Liver (tissue), 9 donors: Measurements from ENCODE around the gene MAP3K10. TPM values are rescaled to one million over a fixed set of nuclear protein-coding genes. Genes with fewer than 3 reads are reported as not detected.

ENCODE experiments used
- DNase-seq: peaks from one replicate; pipeline ENCODE4 v3.0.0-alpha.2; 2017; ENCODE audit warnings: low spot score
- H3K27ac ChIP-seq, 2 donors: one replicate each; pipeline ENCODE4 v1.7.0; 2013; ENCODE audit warnings: inconsistent platforms in 2 of 2, low read length in 2 of 2, control low read depth in 1 of 2, low read depth in 1 of 2, mild to moderate bottlenecking in 1 of 2
- H3K27me3 ChIP-seq, 4 donors: one replicate each; pipeline versions ENCODE4 v1.6.1 to v1.7.0; 2013; ENCODE audit warnings: low read length in 3 of 4, inconsistent platforms in 1 of 4, mild to moderate bottlenecking in 1 of 4, moderate library complexity in 1 of 4; ENCODE audit not compliant: control insufficient read depth in 4 of 4, insufficient read depth in 4 of 4
- H3K36me3 ChIP-seq, 4 donors: one replicate each; pipeline versions ENCODE4 v1.6.1 to v1.7.0; 2013; ENCODE audit warnings: low read length in 3 of 4, mild to moderate bottlenecking in 3 of 4, low read depth in 1 of 4, moderate library complexity in 1 of 4; ENCODE audit not compliant: control insufficient read depth in 4 of 4, insufficient read depth in 3 of 4
- H3K4me1 ChIP-seq, 4 donors: one replicate each; pipeline versions ENCODE4 v1.6.1 to v1.7.0; 2013; ENCODE audit warnings: low read length in 3 of 4, mild to moderate bottlenecking in 3 of 4, moderate library complexity in 1 of 4; ENCODE audit not compliant: control insufficient read depth in 4 of 4, insufficient read depth in 4 of 4
- H3K4me3 ChIP-seq, 3 donors: one replicate each; pipeline versions ENCODE4 v1.6.1 to v1.7.0; 2013; ENCODE audit warnings: low read length in 3 of 3, control low read depth in 1 of 3, low read depth in 1 of 3, mild to moderate bottlenecking in 1 of 3
- H3K9ac ChIP-seq, 2 donors: one replicate each; pipeline ENCODE4 v1.7.0; 2013; ENCODE audit warnings: low read length in 2 of 2, mild to moderate bottlenecking in 2 of 2, moderate library complexity in 2 of 2, control low read depth in 1 of 2, low read depth in 1 of 2
- H3K9me3 ChIP-seq, 4 donors: one replicate each; pipeline versions ENCODE4 v1.6.1 to v1.7.0; 2013; ENCODE audit warnings: low read length in 3 of 4; ENCODE audit not compliant: control insufficient read depth in 4 of 4
- EGR1 ChIP-seq, 2 donors: IDR thresholded peaks; 2 replicates each; pipeline ENCODE4 v1.6.1; 2016 to 2018; ENCODE audit warnings: antibody characterized with exemption in 2 of 2, low read depth in 2 of 2
- FOXA2 ChIP-seq: IDR thresholded peaks from 2 replicates; pipeline ENCODE4 v1.6.1; 2016; ENCODE audit warnings: antibody characterized with exemption
- GABPA ChIP-seq, 2 donors: IDR thresholded peaks in 1 of 2; conservative IDR thresholded peaks in 1 of 2; 2 replicates each; pipeline ENCODE4 v1.6.1; 2016; ENCODE audit warnings: antibody characterized with exemption in 2 of 2, mild to moderate bottlenecking in 1 of 2, moderate library complexity in 1 of 2
- HNF4A ChIP-seq, 2 donors: conservative IDR thresholded peaks; 2 replicates each; pipeline ENCODE4 v1.6.1; 2016; ENCODE audit warnings: antibody characterized with exemption in 2 of 2, mild to moderate bottlenecking in 2 of 2
- JUND ChIP-seq, 2 donors: IDR thresholded peaks; 2 replicates each; pipeline ENCODE4 v1.6.1; 2016; ENCODE audit warnings: antibody characterized with exemption in 2 of 2
- NR2F2 ChIP-seq: IDR thresholded peaks from 2 replicates; pipeline ENCODE4 v1.6.1; 2016; ENCODE audit warnings: antibody characterized with exemption
- RAD21 ChIP-seq, 2 donors: IDR thresholded peaks; 2 replicates each; pipeline ENCODE4 v1.6.1; 2016; ENCODE audit warnings: antibody characterized with exemption in 2 of 2, mild to moderate bottlenecking in 2 of 2
- TAF1 ChIP-seq: conservative IDR thresholded peaks from 2 replicates; pipeline ENCODE4 v1.6.1; 2016; ENCODE audit warnings: antibody characterized with exemption, mild to moderate bottlenecking
- YY1 ChIP-seq: IDR thresholded peaks from 2 replicates; pipeline ENCODE4 v1.6.1; 2016; ENCODE audit warnings: antibody characterized with exemption, mild to moderate bottlenecking
- WGBS: extraction: QIAGEN DNeasy Blood & Tissue Kit; methylation state at CpG from one replicate; pipeline ENCODE4 v1.1.7; 2013; 5-methylcytosine and 5-hydroxymethylcytosine counted together
- polyA plus RNA-seq, 2 donors: library from polyadenylated mRNA; stranded (reverse) in 1 of 2; unstranded in 1 of 2; fragments of 200-250 nt in 1 of 2; fragments of >200 nt in 1 of 2; fragmentation: Nextera tagmentation in 1 of 2; extraction: Ambion mirVana in 1 of 2; gene quantifications; one replicate each; pipeline versions ENCODE4 v1.2.1 to v1.2.3, GENCODE V29; 2013 to 2015
- total RNA-seq, 2 donors: library from RNA; depleted of rRNA; stranded (reverse); fragments of >200 nt; gene quantifications; one replicate each; pipeline ENCODE4 v1.2.3, GENCODE V29; 2014
- TF ChIP-seq, protein P1 (sequence below): IDR thresholded peaks from 2 replicates; pipeline ENCODE4 v1.6.1; 2016; ENCODE audit warnings: antibody characterized with exemption, mild to moderate bottlenecking
- TF ChIP-seq, protein P2 (sequence below): fragments of 150-350 bp; IDR thresholded peaks from 2 replicates; pipeline ENCODE4 v1.5.1; 2017; ENCODE audit warnings: improper control_type of control experiment, low read depth, low read length; ENCODE audit not compliant: missing input control
- TF ChIP-seq, protein P3 (sequence below): IDR thresholded peaks from 2 replicates; pipeline ENCODE4 v1.6.1; 2016; ENCODE audit warnings: antibody characterized with exemption
- TF ChIP-seq, protein P4 (sequence below): IDR thresholded peaks from 2 replicates; pipeline ENCODE4 v1.6.1; 2016; ENCODE audit warnings: antibody characterized with exemption
- TF ChIP-seq, protein P5 (sequence below): IDR thresholded peaks from 2 replicates; pipeline ENCODE4 v1.6.1; 2016; ENCODE audit warnings: antibody characterized with exemption
- donor health status: healthy.
- donor health status: healthy.
- donor health status: healthy.
- donor health status: healthy.
- donor health status: healthy.

MAP3K10 gene
- total and polyA plus RNA-seq, 4 donors, result 0.65 to 3.9 (median 2.1) TPM

DNA sequence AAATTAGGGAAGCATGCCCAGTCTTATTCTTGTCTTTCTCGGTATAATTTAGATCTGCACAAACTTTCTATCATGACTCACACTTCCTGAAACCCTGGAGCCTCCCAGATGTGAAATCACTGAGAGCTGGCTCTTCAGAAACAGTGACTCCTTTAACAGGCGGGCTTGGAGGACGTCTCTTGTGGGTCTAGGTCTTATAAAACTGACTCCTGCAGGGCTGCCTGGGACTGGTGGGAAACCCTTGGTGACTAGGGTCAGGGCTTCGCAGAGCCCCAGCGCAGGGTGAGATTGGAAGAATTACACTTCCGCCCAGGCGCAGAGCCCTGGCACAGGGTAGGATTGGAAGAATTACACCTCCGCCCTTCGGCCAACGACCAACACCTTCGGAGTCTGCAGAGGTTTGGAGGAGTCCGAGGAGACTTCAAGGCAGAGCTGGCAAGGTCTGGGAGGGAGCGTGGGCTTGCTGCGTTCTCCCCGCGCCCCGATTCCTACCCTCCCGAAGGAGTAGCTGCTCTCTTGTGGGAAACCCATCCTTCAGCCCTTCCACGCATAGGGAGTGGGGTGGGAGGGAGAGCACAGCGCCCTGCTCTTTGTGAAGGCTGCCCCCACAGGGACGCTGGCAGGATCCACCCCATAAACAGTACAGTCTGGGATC, 43.4 kb upstream of the MAP3K10 start:
- TF ChIP-seq GABPA (IDR thresholded peaks at IDR 0.05 in 1 of 2, conservative IDR thresholded peaks at IDR 0.05 in 1 of 2) (no peak), RAD21 (IDR thresholded peaks at IDR 0.05) (no peak), YY1 (no peak)
- TF ChIP-seq, protein P1, sequence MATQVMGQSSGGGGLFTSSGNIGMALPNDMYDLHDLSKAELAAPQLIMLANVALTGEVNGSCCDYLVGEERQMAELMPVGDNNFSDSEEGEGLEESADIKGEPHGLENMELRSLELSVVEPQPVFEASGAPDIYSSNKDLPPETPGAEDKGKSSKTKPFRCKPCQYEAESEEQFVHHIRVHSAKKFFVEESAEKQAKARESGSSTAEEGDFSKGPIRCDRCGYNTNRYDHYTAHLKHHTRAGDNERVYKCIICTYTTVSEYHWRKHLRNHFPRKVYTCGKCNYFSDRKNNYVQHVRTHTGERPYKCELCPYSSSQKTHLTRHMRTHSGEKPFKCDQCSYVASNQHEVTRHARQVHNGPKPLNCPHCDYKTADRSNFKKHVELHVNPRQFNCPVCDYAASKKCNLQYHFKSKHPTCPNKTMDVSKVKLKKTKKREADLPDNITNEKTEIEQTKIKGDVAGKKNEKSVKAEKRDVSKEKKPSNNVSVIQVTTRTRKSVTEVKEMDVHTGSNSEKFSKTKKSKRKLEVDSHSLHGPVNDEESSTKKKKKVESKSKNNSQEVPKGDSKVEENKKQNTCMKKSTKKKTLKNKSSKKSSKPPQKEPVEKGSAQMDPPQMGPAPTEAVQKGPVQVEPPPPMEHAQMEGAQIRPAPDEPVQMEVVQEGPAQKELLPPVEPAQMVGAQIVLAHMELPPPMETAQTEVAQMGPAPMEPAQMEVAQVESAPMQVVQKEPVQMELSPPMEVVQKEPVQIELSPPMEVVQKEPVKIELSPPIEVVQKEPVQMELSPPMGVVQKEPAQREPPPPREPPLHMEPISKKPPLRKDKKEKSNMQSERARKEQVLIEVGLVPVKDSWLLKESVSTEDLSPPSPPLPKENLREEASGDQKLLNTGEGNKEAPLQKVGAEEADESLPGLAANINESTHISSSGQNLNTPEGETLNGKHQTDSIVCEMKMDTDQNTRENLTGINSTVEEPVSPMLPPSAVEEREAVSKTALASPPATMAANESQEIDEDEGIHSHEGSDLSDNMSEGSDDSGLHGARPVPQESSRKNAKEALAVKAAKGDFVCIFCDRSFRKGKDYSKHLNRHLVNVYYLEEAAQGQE, result no peak
- TF ChIP-seq, protein P2, sequence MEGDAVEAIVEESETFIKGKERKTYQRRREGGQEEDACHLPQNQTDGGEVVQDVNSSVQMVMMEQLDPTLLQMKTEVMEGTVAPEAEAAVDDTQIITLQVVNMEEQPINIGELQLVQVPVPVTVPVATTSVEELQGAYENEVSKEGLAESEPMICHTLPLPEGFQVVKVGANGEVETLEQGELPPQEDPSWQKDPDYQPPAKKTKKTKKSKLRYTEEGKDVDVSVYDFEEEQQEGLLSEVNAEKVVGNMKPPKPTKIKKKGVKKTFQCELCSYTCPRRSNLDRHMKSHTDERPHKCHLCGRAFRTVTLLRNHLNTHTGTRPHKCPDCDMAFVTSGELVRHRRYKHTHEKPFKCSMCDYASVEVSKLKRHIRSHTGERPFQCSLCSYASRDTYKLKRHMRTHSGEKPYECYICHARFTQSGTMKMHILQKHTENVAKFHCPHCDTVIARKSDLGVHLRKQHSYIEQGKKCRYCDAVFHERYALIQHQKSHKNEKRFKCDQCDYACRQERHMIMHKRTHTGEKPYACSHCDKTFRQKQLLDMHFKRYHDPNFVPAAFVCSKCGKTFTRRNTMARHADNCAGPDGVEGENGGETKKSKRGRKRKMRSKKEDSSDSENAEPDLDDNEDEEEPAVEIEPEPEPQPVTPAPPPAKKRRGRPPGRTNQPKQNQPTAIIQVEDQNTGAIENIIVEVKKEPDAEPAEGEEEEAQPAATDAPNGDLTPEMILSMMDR, result no peak
- Histone ChIP-seq H3K27ac (no peak overlapping the region), H3K9me3 (no peaks in the 10 kb centered on the region), H3K4me3 (no peak overlapping the region), H3K36me3 (no peaks in the 10 kb centered on the region), H3K9ac (no peak overlapping the region), H3K27me3 (no peaks in the 10 kb centered on the region), H3K4me1 (no peaks in the 10 kb centered on the region)
- no peak for DNase-seq
- 63% methylated on average over 21 of the region's 21 CpGs for WGBS

DNA sequence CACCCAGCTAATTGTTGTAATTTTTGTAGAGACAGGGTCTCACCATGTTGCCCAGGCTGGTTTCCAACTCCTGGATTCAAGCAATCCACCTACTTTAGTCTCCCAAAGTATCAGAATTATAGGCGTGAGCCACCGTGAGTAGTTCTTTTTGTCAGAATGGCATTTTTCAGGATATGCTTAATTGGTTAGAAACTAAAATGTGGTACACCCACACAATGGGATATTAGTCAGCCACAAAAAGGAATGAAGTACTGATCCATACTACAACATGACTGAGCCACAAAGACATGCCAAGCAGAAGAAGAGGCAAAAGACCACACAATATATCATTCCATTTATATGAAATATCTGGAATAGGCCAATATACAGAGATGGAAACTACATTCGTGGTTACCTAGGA, 41.7 kb upstream of the MAP3K10 start:
- no peak for DNase-seq
- TF ChIP-seq JUND (IDR thresholded peaks at IDR 0.05) (no peak), EGR1 (IDR thresholded peaks at IDR 0.05; ENCODE audit: low read depth in 2 of 2) (no peak), RAD21 (IDR thresholded peaks at IDR 0.05) (no peak), YY1 (no peak), NR2F2 (no peak), TAF1 (no peak)
- H3K36me3 ChIP-seq, result no peaks in the 10 kb centered on the region
- H3K27ac ChIP-seq, result no peak overlapping the region
- H3K4me1 ChIP-seq, result no peaks in the 10 kb centered on the region
- H3K27me3 ChIP-seq, result no peaks in the 10 kb centered on the region
- no peak overlapping the region for H3K9ac ChIP-seq
- WGBS, result 92% methylated on average over 3 of the region's 3 CpGs
- H3K9me3 ChIP-seq, result no peaks in the 10 kb centered on the region
- H3K4me3 ChIP-seq, result no peak overlapping the region

DNA sequence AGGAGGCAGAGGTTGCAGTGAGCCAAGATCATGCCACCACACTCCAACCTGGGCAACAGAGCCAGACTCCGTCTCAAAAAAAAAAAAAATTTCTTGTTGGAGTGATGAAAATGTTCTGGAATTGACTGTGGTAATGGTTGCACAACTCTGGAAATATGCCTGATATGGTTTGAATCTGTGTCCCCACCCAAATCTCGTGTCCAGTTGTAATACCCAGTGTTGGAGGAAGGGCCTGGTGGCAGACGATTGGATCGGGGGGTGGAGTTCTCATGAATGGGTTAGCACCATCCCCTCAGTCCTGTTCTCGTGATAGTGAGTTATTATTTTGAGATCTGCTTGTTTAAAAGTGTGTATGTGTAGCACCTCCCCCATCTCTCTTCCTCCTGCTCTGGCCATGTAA, 41.1 kb upstream of the MAP3K10 start:
- TF ChIP-seq FOXA2 (no peak), NR2F2 (no peak), JUND (IDR thresholded peaks at IDR 0.05) (no peak), HNF4A (conservative IDR thresholded peaks at IDR 0.05) (no peak)
- TF ChIP-seq, protein P3, sequence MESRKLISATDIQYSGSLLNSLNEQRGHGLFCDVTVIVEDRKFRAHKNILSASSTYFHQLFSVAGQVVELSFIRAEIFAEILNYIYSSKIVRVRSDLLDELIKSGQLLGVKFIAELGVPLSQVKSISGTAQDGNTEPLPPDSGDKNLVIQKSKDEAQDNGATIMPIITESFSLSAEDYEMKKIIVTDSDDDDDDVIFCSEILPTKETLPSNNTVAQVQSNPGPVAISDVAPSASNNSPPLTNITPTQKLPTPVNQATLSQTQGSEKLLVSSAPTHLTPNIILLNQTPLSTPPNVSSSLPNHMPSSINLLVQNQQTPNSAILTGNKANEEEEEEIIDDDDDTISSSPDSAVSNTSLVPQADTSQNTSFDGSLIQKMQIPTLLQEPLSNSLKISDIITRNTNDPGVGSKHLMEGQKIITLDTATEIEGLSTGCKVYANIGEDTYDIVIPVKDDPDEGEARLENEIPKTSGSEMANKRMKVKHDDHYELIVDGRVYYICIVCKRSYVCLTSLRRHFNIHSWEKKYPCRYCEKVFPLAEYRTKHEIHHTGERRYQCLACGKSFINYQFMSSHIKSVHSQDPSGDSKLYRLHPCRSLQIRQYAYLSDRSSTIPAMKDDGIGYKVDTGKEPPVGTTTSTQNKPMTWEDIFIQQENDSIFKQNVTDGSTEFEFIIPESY, result no peak
- TF ChIP-seq, protein P4, sequence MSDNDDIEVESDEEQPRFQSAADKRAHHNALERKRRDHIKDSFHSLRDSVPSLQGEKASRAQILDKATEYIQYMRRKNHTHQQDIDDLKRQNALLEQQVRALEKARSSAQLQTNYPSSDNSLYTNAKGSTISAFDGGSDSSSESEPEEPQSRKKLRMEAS, result no peak
- TF ChIP-seq, protein P2, result no peak
- TF ChIP-seq, protein P5, sequence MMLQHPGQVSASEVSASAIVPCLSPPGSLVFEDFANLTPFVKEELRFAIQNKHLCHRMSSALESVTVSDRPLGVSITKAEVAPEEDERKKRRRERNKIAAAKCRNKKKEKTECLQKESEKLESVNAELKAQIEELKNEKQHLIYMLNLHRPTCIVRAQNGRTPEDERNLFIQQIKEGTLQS, result no peak
- H3K27ac ChIP-seq, result no peak overlapping the region
- no peaks in the 10 kb centered on the region for H3K9me3 ChIP-seq
- H3K27me3 ChIP-seq, result no peaks in the 10 kb centered on the region
- H3K9ac ChIP-seq, result no peak overlapping the region
- H3K4me3 ChIP-seq, result no peak overlapping the region
- H3K4me1 ChIP-seq, result no peaks in the 10 kb centered on the region
- 82% methylated on average over 5 of the region's 5 CpGs for WGBS
- H3K36me3 ChIP-seq, result no peaks in the 10 kb centered on the region
- DNase-seq, result no peak
